DMS53 treated with DMSO at 0.1 percent for 48 hours (cell line): ENCODE results near the gene CAMTA1.
"Not testable (repeated sequence)": the region's sequence is repeated elsewhere in the genome, so short reads cannot be mapped to it uniquely, and the experiment has no call there.

Experiments
- DNase-seq: peaks from one replicate; lab custom pipeline; 2025; ENCODE audit not compliant: unreplicated experiment; lab: John Stamatoyannopoulos, UW

CAMTA1 gene

DNA sequence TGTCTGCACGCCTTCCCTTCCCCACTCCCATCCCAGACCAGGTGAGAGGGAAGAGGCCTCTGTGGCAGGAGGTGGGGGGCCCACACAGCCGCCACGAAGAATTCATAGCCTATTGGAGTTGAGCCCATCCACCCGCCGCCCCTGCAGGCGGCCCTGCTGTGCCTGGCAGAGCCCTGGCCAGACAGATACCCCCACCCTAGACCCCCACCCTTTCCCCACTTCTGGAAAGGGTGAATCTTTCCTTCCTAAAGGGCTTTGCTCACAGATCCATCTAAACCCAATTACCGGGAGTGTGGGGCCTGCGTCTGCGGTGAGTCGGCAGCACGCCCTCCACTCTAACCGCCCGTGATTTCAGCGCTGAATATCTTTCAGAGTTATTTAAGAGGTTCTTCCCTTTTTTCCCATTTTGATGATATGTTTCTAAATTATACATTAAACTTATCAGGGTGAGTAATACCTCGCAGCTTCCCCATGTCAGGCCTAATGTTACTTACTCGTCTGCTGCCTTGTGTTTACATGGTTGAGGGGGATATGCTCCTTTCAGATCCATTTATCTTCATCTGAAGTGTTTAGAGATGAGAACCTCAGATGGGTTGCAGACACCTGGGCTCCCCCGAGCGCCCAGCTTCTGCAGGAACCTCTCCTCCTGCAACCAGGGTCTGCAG, 802.0 kb downstream of the CAMTA1 start:
- no peak for DNase-seq

DNA sequence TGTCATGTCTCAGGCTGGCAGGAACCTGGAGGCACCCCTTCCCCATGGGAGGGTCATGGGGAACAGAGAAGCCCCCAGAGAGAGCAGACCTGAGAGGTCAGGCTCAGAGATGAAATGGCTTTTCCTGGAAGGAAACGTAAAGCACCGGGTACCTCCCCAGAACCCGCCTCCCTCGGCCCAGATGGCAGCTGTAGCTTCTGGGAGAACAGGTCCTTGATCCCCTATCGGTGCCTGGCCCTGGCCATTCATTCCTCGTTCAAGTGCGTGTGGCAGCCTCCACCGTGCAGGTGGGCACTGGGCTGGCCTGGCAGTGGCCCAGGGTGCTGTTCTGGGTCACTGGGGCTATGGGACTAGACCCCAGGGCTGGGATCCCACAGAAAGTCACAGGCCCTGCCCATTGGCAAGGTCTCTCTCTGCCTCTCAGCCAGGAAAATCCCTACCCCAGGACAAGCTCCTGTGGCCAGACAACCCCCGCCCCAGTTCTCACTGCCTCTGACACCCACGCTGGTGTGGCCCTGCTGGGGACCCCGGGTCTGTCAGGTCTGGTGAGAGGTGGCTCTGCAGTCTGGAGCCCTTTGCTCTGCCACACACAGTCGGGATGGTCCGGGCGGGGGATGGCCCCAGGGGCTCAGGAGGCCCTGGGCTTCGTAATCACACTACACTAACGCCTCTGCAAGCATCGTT, 802.7 kb downstream of the CAMTA1 start:
- DNase-seq: no peak

DNA sequence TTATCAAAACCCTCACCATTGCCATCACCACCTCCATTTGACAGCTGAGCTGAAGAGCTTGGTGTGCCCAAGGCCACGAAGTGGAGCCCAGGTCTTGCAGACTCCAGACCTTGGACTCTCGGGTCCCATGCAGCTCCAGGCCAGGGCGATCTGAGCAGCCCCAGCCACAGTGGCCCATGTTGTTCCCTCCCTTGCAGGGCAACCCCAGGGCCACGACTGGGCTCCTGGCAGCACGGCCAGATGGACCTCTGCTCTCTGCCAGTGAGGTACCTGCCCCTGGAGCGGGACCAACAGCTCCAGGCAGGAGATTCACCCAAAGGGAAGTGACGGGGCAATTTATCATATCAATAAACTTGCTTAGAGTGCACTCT, 803.2 kb downstream of the CAMTA1 start:
- no peak for DNase-seq

DNA sequence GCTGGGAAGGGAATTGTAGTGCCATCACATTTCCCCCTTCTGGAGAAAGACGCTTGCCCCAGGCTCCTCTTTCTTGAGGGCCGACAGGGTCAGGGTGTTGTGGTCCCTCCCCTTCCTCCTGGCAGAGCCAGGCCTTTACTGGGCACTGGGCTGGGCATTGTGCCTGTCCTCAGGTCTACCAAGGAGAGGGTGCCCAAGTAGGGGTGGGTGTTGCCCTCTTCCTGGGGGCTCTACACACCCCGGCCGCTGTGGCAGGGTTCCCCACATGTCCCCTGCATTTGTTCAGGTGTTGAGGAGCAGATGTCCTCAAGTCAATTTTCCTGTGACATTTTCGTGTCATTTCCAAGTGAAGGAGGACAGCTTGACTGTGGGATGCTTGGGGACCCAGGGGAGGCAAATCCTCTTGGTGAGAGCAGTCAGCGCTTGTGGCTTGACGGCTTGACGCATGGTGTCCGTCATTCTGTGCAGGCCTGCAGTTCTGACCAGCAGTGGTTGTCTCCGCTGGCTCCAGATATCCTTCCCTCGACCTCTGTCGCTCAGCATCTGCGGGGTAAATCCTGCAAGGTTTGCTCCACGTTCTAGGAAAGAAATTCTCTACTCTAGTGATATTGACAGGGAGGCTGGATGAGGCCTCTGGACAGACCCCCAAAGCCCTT, 804.0 kb downstream of the CAMTA1 start:
- DNase-seq: no peak

DNA sequence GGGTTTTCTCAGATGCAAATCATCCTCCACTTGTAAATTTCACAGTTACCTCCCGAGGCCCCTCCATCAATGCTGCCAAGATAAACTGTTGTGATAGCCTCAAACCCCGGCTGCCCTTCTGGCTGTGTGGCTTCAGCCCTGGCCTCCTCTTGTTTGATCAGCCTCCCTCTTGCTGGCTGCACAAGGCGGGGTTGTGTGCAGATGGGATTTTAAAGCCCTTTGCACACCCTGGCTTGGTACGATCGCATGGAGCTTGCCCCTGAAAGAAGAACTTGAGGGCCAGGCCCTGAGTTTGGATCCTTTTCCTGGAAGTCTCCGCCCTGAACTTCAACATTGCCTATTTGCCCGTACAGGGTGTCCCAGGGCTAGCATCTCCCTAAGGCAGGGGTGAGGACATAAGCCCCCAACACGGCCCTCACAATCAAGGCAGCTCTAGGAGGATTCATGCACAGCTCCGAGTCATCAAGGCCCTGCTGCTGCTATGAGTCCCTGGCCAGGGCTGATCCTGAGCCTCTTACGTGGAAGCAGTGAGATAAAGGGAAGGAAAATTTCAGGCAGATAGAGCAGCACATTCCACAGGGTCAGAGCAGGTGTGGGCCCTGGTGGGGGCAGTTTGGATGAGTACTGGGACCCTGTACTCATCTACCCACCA, 804.6 kb downstream of the CAMTA1 start:
- DNase-seq: no peak

DNA sequence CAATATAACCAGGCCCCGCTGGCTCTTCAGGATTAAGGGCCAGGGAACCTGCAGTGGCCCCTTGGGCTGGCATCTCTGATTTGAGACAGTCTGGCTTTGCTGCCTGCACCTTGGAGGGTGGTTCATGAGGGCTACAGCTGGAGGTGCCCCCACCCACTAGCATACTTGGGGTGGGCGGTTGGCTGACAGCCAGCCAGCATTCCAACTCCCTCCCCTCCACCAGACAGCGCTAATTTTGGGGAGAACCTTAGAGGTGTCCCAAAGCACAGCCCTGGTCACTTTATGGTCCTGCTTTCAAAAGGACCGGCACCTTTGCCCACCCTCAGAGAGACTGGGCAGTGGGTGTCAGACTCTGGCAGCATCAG, 805.2 kb downstream of the CAMTA1 start:
- no peak for DNase-seq

DNA sequence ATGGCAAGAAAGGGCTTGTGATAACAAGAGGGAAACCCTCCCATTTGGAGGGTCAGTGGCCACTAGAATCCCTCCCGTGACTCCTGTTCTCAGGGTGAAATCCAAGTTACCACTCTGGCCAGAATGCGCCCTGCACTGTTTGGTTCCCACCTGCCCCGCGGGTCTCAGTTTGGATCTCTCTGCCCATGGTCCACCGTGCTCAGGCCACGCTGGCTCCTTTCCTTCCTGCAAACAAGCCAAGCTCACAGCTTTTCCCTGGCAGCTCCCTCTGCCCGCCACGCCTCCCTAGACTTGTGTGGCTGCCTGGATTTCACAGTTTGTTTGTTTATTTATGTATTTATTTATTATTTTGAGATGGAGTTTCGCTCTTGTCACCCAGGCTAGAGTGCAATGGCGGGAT, 806.3 kb downstream of the CAMTA1 start:
- DNase-seq: no peak

DNA sequence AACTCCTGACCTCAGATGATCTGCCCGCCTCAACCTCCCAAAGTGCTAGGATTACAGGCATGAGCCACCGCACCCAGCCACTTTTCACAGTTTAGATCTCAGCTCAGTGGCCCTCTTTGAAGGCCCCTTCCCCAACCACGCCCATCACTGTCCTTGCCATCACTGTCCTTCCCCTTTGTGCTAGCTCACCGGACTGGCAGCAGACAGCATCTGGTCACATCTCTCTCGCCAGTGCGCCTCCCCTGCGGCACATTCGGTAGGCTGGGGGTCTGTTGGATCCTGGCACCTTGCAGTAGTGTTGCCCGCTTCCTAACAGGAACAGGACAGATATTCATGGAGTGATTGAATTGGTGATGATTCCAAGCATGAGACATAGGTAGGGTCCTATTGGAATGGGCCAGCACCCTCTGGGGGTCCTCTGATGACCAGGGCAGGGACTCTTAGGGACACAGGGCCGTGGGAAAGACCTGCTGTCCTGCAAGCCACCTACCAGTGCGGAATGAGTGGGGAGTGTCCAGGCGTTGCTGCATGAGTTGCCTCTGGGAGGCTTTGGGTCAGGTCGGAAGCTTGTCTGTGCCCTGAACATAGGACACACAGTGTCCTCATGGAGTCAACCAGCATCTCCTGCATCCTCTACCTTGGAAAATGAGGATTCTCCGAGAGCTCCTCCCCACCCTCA, 807.0 kb downstream of the CAMTA1 start:
- no peak for DNase-seq

DNA sequence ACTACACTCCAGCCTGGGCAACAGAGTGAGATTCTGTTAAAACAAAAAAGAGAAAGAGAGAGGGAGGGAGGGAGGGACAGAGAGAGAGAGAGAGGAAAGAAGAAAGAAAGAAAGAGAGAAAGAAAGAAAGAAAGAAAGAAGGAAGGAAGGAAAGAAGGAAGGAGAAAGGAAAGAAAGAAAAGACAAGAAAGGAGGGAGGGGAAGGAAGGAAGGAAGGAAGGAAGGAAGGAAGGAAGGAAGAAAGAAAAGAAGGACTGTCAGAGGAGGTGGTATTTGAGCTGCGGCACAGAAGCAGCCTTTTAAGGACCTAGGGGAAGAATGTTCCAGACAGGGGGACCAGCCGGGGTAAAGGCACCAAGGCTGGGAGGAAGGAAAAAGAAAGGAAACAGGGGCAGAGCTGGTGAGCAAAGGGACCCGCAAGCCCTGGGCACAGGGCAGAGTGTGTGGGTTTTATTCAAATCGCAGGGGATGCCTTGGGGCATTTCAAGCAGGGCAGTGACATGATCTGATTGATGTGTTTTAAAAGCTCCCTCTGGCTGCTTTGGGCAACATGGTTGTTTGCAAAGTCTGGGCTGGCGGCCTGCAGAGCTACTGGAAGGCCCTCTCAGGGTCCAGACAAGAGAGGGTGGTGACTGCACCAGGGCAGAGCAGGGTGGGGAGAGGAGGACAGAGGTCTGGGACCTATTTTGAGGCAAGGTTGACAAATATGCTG, 808.9 kb downstream of the CAMTA1 start:
- DNase-seq: no peak

DNA sequence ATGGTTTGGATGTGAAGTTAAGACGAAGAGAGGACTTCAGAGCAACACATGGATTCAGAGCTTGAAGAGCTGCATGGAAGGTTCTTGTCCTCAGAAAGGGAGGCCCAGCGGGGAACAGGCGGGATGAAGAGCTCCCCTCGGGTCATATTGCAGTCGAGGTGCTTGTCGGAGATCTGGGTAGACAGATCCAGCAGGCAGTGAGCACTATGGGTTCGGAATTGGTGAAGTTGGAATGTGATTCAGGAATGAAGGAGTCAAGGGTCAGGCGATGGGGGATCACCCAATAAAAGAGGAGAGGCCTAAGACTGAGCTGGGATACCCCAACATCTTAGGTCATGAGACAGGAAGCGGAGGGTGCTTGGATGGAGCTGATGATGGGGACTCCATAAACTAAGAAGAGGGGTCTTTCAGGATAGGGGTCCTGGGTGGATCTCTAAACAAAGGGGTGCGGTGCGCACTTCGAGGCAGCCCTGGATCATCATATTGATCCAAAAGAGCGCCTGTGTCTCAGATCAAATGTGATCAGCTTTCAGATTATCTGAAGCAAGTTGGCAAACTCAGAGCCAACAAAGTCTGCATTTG, 809.6 kb downstream of the CAMTA1 start:
- no peak for DNase-seq

DNA sequence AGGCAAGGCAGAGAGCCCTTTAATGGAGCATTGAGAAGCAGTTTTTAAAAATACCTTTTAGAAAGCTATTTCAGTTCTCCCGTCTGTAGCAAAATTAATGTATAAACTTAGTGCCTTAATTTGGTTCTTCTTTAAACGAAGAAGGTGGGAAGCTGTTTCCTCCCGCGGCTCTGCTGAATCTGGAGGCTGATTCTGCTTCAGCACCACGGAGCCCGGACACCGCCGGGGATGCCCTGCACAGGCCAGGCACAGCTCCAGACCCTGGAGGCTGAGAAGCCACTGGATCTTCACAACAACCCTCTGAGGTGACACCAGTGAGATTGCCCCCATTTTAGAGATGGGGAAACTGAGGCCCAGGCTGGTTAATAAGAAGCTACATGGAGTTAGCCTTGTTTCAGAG, 810.1 kb downstream of the CAMTA1 start:
- DNase-seq: no peak

DNA sequence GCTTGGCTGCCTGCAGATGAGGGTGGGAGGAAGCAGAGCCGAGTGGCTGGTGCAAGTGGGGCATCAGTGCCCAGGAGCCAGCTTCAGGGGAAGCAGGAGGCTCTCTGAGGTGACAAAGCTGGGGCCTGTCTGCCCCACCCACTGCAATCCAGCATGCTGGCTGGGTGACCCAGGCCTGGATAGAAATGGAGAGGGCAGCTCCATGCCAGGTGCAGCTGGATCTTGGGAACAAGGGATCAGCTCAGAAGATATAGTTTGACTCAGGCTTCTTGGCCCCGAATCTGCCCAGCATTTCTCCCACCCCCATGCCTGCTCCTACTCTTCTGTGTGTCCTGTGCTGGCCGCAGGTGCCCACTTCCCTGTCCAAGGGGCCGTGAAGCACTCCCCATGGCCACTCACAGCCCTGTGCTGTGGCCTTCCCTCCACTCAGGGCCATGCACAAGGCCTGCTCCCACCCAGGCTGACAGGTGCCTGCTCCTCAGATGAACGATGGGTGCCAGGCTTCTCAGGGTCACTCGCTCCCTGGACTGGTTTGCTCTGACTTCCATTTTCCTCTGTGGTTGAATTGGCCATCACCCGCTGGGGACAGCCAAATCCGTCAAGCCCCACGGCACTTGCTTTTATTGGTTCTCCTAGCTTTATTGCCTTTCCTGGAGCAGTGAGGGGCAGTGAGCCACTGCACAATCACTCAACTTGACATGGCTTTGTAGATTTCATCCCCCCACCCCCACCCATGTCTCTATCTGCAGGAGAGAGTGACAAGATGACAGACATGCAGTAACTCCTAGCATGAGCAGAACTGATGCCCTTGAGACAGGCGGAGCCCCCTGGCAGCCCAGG, 811.1 kb downstream of the CAMTA1 start:
- DNase-seq: no peak

DNA sequence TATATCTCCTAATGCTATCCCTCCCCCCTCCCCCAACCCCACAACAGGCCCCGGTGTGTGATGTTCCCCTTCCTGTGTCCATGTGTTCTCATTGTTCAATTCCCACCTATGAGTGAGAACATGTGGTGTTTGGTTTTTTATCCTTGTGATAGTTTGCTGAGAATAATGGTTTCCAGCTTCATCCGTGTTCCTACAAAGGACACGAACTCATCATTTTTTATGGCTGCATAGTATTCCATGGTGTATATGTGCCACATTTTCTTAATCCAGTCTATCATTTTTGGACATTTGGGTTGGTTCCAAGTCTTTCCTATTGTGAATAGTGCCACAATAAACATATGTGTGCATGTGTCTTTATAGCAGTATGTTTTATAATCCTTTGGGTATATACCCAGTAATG, 812.8 kb downstream of the CAMTA1 start:
- DNase-seq: not testable (repeated sequence)

DNA sequence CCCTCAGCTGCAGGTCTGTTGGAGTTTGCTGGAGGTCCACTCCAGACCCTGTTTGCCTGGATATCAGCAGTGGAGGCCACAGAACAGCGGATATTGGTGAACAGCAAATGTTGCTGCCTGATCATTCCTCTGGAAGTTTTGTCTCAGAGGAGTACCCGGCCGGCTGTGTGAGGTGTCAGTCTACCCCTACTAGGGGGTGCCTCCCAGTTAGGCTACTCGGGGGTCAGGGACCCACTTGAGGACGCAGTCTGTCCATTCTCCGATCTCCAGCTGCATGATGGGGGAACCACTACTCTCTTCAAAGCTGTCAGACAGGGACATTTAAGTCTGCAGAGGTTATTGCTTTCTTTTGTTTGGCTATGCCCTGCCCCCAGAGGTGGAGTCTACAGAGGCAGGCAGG, 819.7 kb downstream of the CAMTA1 start:
- DNase-seq: not testable (repeated sequence)

DNA sequence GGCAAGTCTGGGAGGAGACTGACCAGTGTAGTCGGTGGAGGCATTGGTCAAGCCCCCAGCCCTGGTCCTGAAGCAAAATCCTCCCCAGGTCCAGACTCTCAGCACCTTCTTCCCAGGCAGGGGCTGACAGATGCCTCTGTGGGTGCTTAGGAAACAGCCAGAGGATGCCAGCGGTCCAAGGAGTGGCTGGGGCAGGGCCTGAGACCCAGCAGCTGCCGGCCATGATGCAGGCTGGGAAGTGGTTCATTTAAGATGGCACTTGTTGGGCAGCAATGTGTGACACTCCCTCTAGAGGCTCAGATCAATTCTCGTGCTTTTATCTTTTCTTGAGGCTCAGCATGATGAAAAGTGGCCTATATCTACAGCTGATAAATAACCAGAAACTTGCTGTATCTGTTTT, 820.8 kb downstream of the CAMTA1 start:
- no peak for DNase-seq

DNA sequence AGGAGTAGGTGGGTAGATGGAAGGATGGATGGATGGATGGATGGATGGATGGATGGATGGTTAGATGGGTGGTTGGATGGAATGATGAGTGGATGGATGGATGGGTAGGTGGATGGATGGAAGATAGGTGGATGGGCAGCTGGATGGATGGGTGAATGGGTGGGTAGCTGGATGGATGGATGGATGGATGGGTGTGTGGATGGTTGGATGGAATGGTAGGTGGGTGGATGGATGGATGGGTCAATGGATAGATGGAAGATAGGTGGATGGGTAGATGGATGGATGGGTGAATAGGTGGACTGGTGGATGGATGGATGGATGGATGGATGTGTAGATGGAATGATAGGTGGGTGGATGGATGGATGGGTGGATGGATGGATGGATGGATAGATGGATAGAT, 821.8 kb downstream of the CAMTA1 start:
- DNase-seq: no peak

DNA sequence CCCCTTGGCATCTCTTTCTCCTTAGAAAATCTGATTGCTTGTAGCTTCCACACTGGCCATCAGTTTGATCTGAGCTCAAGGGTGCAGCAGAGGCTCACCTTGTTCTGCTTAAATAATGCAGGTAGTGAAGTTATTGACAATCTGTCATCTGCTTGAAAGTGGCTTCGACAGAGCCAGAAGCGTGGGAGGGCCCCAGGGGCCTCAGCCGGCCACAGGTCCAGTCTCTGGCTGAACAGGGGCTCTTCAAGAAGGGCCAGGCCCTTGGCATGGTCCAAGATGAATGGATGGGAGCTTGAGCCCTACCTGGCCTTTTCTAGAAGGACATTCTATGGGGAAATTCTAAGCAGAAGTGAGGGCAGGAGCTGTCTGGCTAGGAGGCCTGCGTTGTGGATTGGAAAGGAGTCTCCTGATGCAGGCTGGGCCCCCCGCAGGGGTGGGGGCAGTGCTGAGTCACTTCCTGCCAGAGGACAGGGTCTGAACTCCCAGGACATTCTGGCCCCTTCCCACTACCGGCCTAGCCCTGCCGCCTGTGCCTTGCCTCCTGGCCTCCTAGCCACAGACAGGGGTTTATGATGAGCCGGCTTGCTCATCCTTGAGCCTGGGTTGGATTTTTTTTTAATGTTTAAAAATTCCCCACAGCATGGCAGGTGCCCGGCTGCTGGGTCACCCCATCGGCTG, 823.5 kb downstream of the CAMTA1 start:
- no peak for DNase-seq

DNA sequence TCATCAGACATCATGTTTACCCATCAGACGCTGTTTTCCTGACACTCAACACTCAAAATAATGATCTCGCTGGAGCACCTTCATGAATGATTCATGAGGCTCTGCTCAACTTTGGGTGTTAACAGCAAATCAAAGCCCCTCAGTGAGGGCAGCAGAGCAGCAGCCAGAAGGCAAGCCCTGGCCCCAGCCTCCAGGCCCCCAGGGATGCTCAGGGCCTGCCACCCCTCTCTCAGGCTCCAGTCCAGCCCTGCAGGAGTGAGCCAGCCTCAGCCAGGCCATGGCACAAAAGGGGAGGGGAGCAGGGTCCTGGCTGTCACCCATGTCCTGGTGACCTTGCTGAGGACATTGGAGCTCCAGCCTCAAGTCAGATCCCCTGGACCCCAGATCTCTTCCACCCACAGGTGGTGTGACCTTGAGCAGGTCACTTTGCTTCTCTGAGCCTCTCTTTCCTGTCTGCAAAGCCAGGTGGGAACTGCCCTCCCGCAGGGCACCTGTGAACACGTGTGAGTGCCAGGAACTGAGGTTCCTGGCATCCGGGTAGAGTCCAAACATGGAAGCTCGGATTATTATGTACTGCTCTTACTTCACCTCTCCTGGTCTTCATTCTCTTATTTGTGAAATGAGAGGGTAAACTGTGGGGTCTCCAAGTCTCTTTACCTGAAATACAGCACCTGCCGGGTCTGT, 824.2 kb downstream of the CAMTA1 start:
- no peak for DNase-seq
